B cell (primary cell): ENCODE results near the gene COL5A2.

ENCODE experiments used
- EZH2 ChIP-seq: IDR thresholded peaks from 2 replicates; pipeline ENCODE4 v1.6.1; 2012; ENCODE audit warnings: borderline replicate concordance, low read depth, mild to moderate bottlenecking, moderate library complexity, low read length; ENCODE audit not compliant: insufficient read depth, poor library complexity, severe bottlenecking
- TF ChIP-seq, protein P1 (sequence below): fragments of 200-600 bp; IDR thresholded peaks from one replicate; pipeline ENCODE4 v1.8.0; 2022; ENCODE audit warnings: antibody characterized with exemption, mild to moderate bottlenecking

DNA sequence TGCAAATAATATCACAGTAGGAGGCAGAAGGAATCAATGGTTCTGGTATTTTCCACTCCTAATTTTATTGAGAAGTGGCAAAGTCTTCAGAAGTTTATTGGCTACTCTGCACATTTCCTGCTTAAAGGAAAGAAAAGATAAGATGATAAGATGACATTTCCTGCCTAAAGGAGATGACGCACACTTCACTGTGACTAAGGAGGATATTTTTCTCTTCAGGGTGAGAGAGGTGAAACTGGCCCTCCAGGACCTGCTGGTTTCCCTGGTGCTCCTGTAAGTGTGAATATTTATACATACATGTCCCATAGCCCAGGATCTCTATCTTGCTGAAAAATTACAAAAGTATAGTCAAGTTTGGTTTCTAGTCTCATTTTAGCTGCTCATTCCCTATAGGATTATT lies 177.5 kb downstream of the COL5A2 start:
- TF ChIP-seq, protein P1, sequence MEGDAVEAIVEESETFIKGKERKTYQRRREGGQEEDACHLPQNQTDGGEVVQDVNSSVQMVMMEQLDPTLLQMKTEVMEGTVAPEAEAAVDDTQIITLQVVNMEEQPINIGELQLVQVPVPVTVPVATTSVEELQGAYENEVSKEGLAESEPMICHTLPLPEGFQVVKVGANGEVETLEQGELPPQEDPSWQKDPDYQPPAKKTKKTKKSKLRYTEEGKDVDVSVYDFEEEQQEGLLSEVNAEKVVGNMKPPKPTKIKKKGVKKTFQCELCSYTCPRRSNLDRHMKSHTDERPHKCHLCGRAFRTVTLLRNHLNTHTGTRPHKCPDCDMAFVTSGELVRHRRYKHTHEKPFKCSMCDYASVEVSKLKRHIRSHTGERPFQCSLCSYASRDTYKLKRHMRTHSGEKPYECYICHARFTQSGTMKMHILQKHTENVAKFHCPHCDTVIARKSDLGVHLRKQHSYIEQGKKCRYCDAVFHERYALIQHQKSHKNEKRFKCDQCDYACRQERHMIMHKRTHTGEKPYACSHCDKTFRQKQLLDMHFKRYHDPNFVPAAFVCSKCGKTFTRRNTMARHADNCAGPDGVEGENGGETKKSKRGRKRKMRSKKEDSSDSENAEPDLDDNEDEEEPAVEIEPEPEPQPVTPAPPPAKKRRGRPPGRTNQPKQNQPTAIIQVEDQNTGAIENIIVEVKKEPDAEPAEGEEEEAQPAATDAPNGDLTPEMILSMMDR: no peak
- no peak for TF ChIP-seq EZH2
